GM21515 (cell line): ENCODE data around the gene WDR70.

Experiments used
- ATAC-seq: cut with Tn5 transposase; IDR thresholded peaks from one replicate; pipeline ENCODE4 v1.9.1; 2021; ENCODE audit not compliant: unreplicated experiment

The WDR70 gene

DNA sequence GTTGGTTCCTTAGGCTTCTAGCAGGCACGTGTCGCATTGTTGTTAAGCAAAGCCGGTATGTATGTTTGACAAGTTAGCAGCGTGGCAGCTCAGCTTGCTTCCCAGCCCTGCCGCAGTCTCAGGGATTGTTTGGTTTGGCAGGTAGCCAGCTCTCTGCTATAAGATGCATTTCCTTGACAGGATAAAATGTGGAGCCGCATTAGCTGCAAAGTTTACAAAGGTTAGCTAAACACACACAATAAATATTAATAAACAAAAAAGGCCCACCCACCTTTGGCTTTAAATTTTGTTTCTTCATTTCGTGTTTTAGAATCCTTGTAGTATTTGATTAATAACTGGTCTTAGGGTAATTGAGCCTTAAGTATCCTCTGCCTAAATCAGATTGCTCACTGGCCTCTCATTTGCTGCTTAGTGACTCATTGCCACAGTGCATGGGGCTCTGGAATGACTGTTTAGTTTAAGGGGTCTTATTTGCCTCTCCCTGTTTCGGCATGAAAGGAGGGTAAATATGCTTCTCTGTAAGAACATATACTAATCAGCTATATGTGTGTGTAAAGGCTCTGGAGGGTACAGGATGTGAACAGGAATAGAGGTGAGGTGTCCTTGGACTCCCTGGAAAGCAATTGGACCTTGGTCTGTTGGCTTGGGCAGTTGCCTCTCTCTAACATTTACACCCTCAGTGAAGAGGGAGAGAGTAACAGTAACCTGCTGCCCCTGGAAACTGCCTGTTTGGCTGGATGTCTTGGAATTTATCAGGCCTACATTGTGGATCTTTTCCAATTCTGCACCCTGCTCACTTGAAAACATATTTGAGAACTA lies 338.7 kb downstream of the WDR70 start:
- ATAC-seq, result no peak

GRCh38 chr5:37720550-37720952 lies 341.4 kb downstream of the WDR70 start:
- ATAC-seq, result no peak

DNA sequence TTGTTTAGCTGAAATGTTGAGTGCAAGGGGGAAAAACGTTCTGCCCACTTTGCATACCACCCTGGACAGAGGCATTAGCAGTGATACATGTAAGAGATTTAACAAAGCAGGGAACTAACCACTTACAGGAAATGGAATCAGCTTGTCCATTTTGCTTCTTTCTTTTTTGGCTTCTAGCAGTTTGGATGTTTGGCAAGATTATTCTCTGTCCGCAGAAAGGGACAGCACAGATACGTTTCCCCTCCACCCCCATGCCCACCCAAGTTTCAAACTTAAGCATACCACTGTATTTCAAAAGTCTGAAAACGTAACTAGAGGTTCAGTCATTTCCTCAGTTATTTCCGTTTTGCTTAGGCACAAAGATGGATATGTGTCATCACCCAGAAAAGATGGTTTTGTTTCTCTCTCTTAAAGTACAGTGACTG lies 342.3 kb downstream of the WDR70 start:
- peak; percentile 73 for ATAC-seq

GRCh38 chr5:37722236-37723161 lies 343.4 kb downstream of the WDR70 start:
- peak; percentile 50 for ATAC-seq

- ATAC-seq, result no peak
These were observed 344.2 kb downstream of the WDR70 start for GRCh38 chr5:37723162-37723961.

GRCh38 chr5:37724395-37725125 lies 345.4 kb downstream of the WDR70 start:
- ATAC-seq, result no peak

DNA sequence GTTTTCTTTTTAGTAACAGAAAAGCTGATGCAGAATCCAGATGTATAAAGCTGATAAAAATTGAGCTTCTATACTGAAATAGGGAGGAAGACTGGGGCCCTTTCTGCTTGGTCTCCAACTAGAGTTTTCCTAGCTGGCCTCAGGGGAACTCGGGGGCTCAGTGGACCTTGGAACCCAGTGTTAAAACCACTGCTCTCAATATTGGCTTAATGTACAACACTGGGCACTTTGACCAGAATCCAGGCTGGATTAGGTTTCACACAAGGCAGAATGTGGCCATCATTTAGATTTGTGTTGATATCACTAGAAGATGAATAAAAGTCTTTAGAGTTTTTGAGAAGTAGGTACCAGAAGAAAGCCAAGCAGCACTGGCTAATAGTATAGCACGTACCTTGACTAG lies 346.1 kb downstream of the WDR70 start:
- ATAC-seq, result no peak

GRCh38 chr5:37727238-37727637 lies 348.1 kb downstream of the WDR70 start:
- no peak for ATAC-seq

DNA sequence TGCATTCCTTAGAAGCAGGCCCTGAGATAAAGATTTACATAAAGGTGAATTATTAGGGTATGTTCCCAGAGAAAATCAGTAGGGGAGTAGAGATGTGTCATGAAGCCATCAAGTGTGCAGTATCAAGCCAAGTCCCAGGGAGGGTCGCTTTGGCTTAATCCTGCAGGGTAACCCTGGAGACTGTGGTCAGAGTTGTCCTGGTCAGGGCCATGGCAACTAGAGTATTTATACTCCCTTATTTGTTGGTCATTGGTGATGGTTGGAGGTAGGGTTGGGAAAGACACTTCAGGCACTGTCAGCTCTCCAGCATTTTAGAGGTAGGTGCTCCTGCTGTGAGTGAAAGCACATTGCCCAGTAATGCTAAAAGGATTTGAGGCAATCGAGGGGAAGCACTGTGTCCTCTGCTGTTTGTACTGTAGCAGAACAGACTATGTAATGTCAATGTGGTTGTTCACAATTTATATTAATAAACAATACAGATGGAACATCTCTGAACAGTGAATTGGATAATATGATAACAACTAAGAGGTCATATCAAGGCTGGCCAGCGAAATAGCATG lies 351.9 kb downstream of the WDR70 start:
- ATAC-seq, result no peak

DNA sequence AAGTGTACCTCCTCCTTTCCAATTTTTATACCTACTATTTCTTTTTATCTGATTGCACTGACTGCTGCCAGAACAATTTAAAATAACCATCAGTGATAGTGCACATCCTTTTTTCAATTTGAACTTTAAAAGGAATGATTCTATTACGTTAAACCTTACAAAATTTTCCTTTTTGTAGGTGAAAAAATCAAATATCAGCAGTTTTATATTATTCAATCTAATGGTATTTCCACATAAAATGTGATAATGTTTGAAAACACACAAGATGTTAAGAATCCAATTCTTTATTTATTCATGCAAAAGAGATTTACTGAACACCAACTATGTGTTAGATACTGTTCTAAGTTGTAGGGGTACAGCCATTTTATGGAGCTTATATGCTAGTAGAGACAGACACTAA lies 355.0 kb downstream of the WDR70 start:
- ATAC-seq, result no peak

DNA sequence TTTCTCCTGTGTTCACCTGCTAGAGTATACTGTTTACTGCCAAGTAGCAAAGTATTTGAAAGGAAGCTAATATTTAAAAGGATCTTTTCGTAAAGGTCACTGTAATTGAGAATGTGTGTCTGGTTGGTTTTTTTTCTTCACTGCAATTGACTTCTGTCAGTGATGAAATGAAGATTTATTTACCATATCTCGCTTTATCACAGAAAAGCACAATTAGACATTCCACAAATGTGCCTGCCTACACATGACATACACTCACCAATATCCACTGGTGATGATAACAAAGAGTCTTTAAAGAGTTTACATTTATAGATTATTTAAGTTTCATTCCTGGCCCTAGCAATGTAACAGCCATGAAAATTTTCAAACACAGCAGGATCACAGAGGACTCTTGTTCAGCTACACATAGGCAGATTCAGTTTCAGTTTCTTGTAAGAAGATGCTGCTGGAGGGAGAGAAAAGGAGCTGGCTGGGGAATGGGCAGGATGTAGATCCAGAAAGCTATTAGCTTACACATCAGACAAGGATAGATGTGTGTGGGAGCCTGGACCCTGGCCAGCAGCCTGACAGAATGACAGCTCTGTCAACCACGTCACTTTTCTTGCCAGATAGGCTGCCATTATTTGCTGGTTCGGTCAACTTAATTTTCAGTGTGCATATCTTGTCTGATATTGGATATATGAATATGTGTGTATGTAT lies 356.7 kb downstream of the WDR70 start:
- no peak for ATAC-seq

GRCh38 chr5:37736397-37736796 lies 357.3 kb downstream of the WDR70 start:
- ATAC-seq, result no peak

DNA sequence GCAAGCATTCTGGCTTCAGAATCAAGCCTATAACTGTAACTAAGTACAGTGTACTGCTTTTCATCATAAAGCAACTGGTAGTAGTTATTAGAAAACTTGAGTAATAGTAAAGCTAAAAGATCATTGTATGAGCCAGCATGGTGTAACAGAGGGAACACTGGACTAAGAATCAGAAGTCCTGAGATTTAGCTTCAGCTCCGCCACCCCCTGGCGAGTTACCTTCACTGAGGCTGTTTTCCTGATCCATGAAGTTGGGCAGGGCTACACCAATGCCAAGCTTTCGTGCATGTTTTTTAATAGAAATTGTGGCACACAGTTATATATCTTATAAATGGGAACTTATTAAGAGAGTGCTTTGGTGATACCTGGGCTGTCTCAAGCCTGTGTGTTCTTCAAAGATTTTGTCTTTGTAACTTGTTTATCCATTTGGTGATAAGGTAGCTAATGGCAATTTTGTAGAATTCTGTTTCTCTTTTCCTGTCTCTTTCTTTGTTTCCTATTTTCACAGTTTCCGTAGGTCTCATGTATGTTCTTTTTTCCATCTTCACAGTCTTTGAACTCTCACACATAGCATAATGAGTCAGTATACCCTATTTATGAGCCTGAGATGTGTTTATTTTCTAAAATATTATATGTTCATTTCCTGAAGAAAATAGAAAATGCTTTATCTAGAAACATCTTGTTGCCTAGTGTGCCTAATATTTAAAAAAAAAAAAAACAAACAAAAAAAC lies 358.4 kb downstream of the WDR70 start:
- ATAC-seq, result no peak

GRCh38 chr5:37738057-37738691 lies 359.1 kb downstream of the WDR70 start:
- peak; percentile 77 for ATAC-seq

DNA sequence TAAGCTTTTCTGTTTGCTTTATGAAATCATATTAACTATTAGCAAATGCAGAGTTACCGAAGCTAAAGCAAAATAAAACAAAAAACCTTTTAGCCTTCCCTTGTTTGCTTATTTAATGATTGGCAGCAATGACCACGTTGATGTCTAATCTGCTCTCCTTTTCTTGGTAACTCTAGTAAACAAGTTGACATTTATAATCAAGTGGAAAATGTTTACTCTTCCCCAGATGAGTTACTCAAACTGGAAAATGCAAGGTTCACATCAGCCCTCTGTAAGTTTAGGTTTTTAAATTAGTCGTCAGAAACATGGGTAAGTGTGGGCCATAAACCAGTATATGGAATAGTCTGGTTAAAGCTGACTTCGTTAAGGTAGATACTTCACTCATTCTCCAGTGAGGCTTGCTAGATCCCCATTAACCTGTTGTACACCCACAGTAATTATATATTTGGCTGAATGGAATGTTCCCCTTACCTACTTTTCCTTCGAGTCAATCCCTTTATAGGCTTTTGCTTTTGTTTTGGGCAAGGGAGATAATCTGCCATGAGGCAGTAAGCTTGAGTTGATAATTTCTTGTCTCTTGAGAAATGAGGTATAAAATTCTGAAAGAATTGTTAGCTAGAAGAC lies 359.9 kb downstream of the WDR70 start:
- no peak for ATAC-seq

DNA sequence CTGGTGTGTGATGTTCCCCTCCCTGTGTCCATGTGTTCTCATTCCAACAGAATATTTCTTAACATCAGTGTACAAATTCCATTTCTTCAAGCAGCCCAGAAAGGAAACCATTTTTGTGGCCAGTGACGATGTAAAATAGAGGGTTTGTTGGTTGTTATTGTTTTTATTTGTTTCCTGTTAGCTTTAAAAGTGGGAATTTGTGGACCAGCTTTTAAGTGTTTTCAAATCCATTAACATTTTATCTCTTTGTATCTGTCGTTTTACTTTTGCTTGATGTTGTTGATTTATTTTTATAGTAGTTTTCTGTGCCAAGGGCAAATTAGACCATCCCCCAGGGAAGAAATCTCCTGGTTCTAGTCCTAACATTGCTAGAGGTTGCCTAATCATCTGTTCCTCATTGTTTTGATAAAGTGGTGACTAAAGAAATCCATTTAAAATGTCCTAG lies 360.7 kb downstream of the WDR70 start:
- no peak for ATAC-seq

DNA sequence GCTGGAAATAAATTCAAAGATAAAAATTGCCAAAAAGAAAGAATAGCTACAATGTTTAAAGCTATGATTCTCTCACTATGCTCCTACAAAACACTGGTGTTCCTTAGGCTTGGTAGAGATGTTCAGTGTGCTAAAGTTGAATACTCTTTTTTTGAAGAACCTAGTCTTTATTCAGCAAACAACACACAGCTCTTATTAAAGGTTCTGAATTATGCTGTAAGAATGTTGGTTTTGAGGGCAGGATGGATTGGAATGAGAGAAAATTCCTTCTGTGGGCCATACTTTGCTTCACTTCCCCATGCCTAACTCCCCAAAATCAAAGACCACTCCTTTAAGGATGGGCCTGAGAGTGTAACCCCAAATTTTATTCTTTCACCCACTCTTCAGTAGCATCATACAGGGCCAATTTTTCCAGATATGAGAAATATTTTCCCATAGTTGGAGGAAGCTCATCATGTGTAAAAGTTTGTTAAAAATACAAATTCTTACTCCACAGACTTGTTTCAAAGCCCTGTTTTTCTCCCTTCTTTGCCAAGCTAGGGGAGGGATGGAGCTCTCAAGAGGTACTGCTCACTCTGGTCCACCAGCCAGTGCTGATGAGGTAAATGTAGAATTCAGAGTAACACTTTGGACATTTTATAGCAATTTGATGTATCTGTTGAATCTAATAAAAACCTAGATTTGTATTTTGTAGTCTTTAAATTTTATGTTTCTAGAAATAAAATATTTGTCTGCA lies 361.4 kb downstream of the WDR70 start:
- ATAC-seq, result no peak
